SK-N-MC (cell line): ENCODE data around the gene AFF1.

ENCODE experiments used
- EZH2 ChIP-seq: fragments of 200-600 bp; sonication (generic); IDR thresholded peaks from one replicate; pipeline ENCODE4 v1.6.1; 2017; ENCODE audit warnings: antibody characterized with exemption
- FOXP2 ChIP-seq: optimal IDR thresholded peaks from 2 replicates; pipeline ENCODE3; 2011; ENCODE audit warnings: mild to moderate bottlenecking, moderate library complexity; ENCODE audit not compliant: insufficient read depth; ENCODE audit errors: extremely low read length, control extremely low read depth
- POLR2AphosphoS5 ChIP-seq: IDR thresholded peaks from 2 replicates; pipeline ENCODE4 v1.6.1; 2012; ENCODE audit warnings: mild to moderate bottlenecking, low read depth, low read length, borderline replicate concordance

DNA sequence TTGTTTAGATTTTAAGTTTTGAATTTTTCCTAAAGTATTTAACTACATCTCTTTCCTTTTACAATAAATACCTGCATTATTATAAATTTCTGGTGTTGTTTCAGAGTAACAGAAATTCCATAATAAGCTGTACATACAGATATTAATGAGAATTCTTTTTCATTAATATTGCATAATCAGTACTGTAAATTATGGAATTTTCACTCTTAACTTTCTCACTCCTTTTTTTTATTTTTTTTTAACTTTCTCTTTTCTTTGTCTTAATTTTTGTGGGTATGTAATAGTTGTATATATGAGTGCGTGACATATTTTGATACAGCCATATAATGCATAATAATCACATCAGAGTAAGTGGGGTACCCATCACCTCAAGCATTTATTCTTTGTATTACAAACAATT is 175.1 kb downstream of the AFF1 start:
- TF ChIP-seq EZH2 (no peak), POLR2AphosphoS5 (no peak), FOXP2 (no peak)
